ENCODE data around the gene QRICH2.
A peak's percentile ranks its signal among the peaks of the same experiment; 100 is the strongest.

Gene QRICH2

DNA sequence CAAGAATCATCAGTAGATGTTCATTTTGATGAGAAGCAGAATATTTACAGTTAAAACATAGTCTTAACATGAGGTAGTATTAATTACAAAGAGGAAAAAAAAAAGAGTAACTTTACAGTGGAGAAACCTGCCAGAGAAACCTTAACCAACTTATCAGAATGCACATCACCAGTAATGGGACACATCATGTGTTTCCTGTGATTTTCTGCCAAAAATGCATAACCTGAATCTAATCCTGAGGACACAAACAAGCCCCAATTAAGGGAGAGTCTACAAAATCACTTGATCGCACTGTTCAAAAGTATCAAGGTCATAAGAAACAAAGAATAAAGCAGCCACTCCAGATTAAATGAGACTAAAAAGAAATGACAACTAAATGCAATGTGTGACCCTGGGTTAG is 18.2 kb upstream of the QRICH2 start:
- Histone ChIP-seq H3K27ac (peak overlapping the region; percentile 85), H3K36me3 (peaks cover 14% of the 10 kb centered on the region), H3K9me3 (no peaks in the 10 kb centered on the region), H3K27me3 (no peaks in the 10 kb centered on the region), H3K4me3 (ENCODE audit: low read depth in 1 of 2, low read length in 1 of 2) (no peak overlapping the region), H3K4me1 (ENCODE audit: control insufficient read depth in 1 of 2, insufficient read depth in 1 of 2, low read depth in 1 of 2, low read length in 1 of 2) (peaks cover 34 to 36% of the 10 kb centered on the region in 2 experiments)
- no peak for TF ChIP-seq CTCF (IDR thresholded peaks at IDR 0.05)

GRCh38 chr17:76318586-76318985 is 10.5 kb upstream of the QRICH2 start:
- Histone ChIP-seq H3K9me3 (no peaks in the 10 kb centered on the region), H3K27ac (no peak overlapping the region), H3K27me3 (no peaks in the 10 kb centered on the region), H3K36me3 (peaks cover 39% of the 10 kb centered on the region), H3K4me3 (ENCODE audit: low read depth in 1 of 2, low read length in 1 of 2) (no peak overlapping the region), H3K4me1 (ENCODE audit: control insufficient read depth in 1 of 2, insufficient read depth in 1 of 2, low read depth in 1 of 2, low read length in 1 of 2) (no peaks in the 10 kb centered on the region)
- no peak for TF ChIP-seq CTCF (IDR thresholded peaks at IDR 0.05)

GRCh38 chr17:76317535-76317934 is 9.5 kb upstream of the QRICH2 start:
- Histone ChIP-seq H3K27me3 (no peaks in the 10 kb centered on the region), H3K36me3 (peaks cover 46% of the 10 kb centered on the region), H3K4me3 (ENCODE audit: low read depth in 1 of 2, low read length in 1 of 2) (no peak overlapping the region), H3K27ac (no peak overlapping the region), H3K4me1 (ENCODE audit: control insufficient read depth in 1 of 2, insufficient read depth in 1 of 2, low read depth in 1 of 2, low read length in 1 of 2) (no peaks in the 10 kb centered on the region), H3K9me3 (no peaks in the 10 kb centered on the region)
- no peak for TF ChIP-seq CTCF (IDR thresholded peaks at IDR 0.05)

DNA sequence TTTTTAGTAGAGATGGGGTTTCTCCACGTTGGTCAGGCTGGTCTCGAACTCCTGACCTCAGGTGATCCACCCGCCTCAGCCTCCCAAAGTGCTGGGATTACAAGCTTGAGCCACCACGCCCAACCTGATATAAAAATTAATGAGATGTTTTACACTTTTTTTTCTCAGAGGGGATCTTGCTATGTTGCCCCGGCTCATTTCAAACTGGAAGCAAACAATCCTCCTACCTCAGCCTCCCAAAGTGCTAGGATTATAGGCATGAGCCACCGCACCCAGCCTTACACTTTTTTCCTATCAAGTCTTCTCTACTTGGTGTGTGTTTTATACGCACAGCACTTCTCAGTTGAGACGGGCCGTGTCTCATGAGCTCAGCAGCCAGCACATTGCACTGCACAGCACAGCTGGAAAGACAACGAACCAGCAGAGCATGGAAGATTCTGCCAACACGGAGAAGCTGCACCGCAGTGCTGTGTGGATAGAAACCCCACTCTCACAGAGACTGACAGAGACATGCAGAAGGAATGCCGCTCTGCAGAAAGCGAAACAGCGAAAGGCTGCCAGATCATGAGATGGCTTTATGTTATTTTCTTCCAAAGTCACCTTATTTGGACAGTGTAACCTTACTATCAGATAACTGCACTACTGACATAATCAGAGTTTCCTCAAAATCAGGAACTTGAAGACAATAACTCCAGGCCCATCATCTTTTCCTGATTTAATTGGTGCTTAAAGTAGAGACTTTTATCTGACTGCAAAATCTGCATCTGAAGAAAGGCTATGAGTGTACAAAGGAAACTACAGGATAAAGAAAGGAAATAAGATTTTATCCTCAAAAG is 6.5 kb upstream of the QRICH2 start:
- Histone ChIP-seq H3K27me3 (no peaks in the 10 kb centered on the region), H3K4me3 (ENCODE audit: low read depth in 1 of 2, low read length in 1 of 2) (no peak overlapping the region), H3K4me1 (ENCODE audit: control insufficient read depth in 1 of 2, insufficient read depth in 1 of 2, low read depth in 1 of 2, low read length in 1 of 2) (peaks cover under 1 to 2% of the 10 kb centered on the region in 2 experiments), H3K27ac (no peak overlapping the region), H3K36me3 (peaks cover 55% of the 10 kb centered on the region), H3K9me3 (no peaks in the 10 kb centered on the region)
- no peak for TF ChIP-seq CTCF (IDR thresholded peaks at IDR 0.05)

DNA sequence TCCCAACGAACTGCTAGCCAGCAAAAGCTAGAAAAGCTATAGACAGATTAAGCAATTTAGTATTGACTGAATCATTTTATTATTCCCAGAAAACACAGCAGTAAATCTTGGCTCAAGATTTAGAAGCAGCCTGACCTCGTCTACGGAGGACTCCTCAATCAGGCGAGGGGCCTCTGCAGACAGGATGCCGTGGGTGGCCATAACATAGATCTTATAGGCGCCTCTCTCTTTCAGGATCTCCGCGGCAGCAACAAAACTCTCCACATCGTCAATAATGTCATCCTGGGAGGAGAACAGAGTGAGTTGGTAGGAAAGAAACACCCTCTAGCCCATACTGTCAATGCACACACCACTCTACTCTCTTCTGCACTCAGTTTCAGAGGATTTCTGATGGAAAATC is 4.7 kb upstream of the QRICH2 start:
- H3K9me3 ChIP-seq = no peaks in the 10 kb centered on the region

More for the DNA sequence above, 4.7 kb upstream of the QRICH2 start:
- Histone ChIP-seq H3K4me1 (ENCODE audit: control insufficient read depth in 1 of 2, insufficient read depth in 1 of 2, low read depth in 1 of 2, low read length in 1 of 2) (peaks cover 5 to 6% of the 10 kb centered on the region in 2 experiments), H3K27ac (no peak overlapping the region), H3K36me3 (peaks cover 53% of the 10 kb centered on the region), H3K4me3 (ENCODE audit: low read depth in 1 of 2, low read length in 1 of 2) (no peak overlapping the region), H3K27me3 (no peaks in the 10 kb centered on the region)
- no peak for TF ChIP-seq CTCF (IDR thresholded peaks at IDR 0.05)
